Measurements from ENCODE around the gene PRR35.

DNA sequence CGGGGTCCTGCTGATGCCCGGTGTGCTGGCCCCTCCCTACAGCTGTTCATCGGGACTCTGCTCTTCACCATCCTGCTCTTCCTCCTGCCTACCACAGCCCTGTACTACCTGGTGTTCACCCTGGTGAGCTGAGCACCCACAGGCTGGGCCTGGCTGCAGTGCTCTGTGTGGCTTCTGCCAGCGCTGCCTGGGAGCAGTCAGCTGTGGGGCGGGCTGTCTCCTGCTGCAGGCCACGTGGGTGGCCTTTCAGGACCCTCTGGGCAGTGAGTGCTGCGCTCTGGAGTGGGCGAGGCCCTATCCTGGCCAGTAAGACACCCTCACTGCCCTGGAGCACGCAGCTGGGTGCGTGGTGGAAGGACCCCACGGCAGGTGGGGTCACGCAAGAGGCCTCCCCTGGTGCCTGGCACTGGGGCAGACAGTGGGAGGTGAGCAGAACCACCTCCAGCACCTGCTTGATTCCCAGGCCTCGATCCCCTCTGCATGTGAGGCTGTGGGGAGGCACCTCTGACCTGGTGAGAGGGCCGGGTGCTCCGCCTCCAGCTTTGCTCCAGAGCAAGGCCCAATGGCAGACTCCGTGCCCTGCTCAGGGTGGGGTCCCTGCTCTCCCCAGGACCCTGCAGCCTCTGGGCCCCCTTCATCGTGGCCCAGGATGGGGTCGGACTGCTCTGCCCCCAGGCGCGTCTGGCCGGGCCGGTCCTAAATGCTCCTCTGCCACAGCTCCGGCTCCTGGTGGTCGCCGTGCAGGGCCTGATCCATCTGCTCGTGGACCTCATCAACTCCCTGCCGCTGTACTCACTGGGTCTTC is 20.1 kb downstream of the PRR35 start:
- TF ChIP-seq, protein P1, sequence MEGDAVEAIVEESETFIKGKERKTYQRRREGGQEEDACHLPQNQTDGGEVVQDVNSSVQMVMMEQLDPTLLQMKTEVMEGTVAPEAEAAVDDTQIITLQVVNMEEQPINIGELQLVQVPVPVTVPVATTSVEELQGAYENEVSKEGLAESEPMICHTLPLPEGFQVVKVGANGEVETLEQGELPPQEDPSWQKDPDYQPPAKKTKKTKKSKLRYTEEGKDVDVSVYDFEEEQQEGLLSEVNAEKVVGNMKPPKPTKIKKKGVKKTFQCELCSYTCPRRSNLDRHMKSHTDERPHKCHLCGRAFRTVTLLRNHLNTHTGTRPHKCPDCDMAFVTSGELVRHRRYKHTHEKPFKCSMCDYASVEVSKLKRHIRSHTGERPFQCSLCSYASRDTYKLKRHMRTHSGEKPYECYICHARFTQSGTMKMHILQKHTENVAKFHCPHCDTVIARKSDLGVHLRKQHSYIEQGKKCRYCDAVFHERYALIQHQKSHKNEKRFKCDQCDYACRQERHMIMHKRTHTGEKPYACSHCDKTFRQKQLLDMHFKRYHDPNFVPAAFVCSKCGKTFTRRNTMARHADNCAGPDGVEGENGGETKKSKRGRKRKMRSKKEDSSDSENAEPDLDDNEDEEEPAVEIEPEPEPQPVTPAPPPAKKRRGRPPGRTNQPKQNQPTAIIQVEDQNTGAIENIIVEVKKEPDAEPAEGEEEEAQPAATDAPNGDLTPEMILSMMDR (conservative IDR thresholded peaks at IDR 0.05), result no peak
- TF ChIP-seq ZFX (IDR thresholded peaks at IDR 0.05), result no peak
